GM18511 (cell line): ENCODE data around the gene MPST.
"Not testable (repeated sequence)": the region's sequence is repeated elsewhere in the genome, so short reads cannot be mapped to it uniquely, and the experiment has no call there.

Source experiments
- ATAC-seq: cut with Tn5 transposase; IDR thresholded peaks from one replicate; pipeline ENCODE4 v1.9.1; 2021; ENCODE audit warnings: mild to moderate bottlenecking, moderate library complexity; ENCODE audit not compliant: unreplicated experiment

MPST gene

DNA sequence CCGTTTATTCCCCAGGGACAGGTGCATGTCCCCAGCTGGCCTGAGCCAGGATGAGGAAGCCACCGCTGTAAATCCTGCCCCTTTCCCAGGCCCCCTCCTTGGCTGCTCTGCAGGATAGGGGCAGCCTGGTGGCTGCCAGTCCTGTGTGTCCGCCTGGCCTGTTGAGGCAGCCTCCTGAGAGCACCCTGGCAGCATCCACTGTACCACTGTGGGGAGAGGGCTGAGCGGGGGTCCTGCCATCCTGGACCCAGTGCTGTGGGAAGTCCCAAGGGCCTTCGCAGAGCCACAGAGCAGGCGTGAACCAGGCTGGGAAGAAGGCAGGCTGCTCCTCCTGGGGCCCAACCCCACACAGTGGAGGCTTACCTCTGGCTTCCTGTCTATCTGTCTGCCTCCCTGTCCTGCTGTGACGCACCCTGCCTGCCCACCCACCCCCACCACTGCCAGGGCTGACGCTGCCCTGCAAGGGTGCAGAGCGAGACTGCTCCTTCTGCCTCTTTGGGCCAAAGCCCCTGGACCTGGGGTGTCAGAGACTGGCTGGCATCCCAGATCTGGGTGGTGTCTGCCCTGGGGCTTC lies 40.4 kb downstream of the MPST start:
- ATAC-seq = no peak

DNA sequence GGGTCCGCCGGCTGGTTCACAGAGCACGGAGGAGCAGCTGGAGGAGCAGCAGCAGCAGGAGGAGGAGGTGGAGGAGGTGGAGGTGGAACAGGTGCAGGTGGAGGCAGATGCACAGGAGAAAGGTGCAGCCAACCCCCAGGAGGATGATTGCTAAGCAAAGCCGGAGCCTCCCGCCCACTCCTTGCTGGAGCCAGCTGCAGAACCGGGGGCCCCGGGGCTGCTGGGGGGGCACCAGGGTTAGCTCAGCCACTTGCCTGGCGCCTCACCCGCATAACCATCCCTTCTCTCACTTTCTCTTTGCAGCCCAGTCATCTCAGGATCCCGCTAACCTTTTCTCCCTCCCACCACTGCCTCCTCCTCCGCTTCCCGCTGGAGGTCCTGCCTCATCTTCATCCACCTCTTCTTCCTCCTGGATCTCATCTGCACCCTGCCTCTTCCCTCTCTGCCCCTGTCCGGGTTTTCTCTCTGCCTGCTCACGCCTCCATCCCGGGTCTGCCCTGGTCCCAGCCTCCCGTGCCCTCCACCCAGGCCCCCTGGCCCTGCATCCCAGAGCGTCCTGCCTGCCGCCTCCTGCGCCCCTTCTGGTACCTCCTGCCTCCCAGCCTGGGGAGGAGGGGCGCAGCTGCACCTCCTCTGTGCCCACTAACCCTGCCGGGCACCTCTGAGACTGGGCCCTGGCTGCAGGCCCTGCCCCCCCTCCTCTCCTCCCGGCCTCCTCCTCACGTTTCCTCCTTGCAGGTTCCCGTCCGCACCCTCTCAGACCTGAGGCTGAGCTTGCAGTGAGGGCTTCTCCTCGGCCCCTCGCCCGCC lies 41.5 kb downstream of the MPST start:
- ATAC-seq = no peak

- ATAC-seq = no peak
Measured at GRCh38 chr22:37061611-37062375, 42.3 kb downstream of the MPST start.

DNA sequence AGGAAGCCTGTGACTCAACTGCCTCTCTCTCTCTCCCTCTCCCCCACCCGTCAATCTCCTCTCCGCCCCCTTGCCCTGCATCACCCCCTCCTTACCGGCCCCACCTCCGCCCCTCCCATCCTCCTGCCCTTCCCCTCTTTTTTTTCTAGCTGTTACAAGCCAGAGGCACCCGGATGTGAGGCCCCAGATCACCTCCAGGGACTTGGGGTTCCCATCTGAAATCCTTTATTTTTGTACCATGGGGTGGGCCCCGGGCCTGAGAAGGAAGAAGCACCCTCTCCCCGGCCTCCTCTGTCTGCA lies 42.8 kb downstream of the MPST start:
- no peak for ATAC-seq

GRCh38 chr22:37062702-37063381 lies 43.3 kb downstream of the MPST start:
- no peak for ATAC-seq

- ATAC-seq = no peak
Measured at GRCh38 chr22:37063431-37064420, 44.2 kb downstream of the MPST start.

DNA sequence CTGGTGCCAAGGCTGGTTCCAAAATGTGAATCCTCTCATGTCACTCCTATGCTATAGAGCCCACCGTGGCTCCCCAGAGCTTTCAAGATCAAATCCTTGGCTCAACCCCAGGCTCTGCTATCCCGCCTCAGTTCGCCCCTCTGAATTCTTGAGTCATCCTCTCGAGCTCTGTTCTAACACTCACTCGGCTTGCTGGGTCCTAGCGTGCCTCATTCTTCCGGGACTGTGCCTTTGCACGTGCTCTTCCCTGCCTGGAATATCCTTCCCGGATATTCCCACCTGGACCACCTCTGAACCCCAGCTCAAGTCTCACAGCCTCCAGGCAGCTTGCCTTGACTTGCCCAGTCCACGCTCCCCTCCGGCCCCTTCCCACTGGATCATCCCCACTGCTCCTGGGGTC lies 45.0 kb downstream of the MPST start:
- ATAC-seq = no peak

- no peak for ATAC-seq
Measured at GRCh38 chr22:37065180-37065579, 45.6 kb downstream of the MPST start.

- no peak for ATAC-seq
Measured at GRCh38 chr22:37065961-37066360, 46.4 kb downstream of the MPST start.

- no peak for ATAC-seq
Measured at GRCh38 chr22:37067428-37067827, 47.9 kb downstream of the MPST start.

DNA sequence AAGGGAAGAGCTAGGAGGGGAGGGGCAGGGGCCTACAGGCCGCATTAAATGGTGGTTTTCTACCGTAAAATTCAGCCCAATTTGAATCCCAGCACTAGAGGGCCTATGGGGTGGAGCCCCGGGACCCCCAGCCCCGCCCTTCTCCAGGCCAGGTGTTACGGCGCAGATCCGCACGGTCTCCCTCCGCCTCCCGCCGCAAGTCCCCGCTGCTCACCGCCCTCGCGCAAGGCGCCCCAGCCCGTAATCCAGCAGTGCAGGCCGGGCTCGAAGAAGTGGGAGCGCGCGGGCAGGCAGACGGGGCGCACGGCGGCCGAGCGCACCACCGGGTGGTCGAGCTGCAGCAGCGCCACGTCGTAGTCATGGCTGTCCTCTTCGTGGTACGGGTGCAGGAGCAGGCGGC lies 49.3 kb downstream of the MPST start:
- no peak for ATAC-seq

- ATAC-seq = no peak
Measured at GRCh38 chr22:37069319-37069718, 49.8 kb downstream of the MPST start.

- no peak for ATAC-seq
Measured at GRCh38 chr22:37069719-37070118, 50.2 kb downstream of the MPST start.

DNA sequence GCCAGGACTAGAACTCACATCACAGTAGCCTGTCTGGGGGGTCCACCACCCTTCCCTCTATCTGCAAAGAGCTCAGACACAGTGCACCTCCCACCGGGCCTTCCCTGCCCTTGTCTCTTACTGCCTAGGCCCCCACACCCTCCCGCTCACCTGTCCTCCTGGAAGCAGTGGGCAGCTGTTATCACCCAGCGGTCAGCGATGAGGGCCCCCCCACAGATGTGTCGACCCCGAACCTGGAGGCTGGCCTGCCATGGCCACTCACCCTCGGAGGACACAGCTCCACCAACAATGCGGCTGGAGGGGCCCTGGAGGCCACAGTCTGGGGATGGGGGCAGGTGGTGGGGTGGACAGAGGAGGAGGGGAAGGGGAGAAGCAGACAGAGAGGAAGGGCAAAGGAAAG lies 50.8 kb downstream of the MPST start:
- no peak for ATAC-seq

GRCh38 chr22:37070744-37071143 lies 51.2 kb downstream of the MPST start:
- ATAC-seq = no peak

DNA sequence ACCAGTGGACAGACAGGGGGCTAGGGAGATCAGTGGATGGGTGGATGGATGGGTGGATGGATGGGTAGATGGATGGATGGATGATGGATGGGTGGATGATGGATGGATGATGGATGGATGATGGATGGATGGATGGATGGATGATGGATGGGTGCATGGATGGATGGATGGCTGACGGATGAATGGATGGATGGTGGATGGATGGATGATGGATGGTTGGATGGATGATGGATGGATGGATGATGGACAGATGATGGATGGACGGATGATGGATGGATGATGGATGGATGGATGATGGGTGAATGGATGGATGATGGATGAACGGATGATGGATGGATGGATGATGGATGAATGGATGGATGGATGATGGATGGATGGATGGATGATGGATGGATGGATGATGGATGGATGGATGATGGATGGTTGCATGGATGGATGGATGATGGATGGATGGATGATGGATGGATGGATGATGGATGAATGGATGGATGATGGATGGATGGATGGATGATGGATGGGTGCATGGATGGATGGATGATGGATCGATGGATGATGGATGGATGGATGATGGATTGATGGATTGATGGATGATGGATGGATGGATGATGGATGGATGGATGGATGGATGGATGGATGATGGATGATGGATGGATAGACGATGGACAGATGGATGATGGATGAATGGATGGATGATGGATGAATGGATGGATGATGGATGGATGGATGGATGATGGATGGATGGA lies 52.5 kb downstream of the MPST start:
- not testable (repeated sequence) for ATAC-seq

DNA sequence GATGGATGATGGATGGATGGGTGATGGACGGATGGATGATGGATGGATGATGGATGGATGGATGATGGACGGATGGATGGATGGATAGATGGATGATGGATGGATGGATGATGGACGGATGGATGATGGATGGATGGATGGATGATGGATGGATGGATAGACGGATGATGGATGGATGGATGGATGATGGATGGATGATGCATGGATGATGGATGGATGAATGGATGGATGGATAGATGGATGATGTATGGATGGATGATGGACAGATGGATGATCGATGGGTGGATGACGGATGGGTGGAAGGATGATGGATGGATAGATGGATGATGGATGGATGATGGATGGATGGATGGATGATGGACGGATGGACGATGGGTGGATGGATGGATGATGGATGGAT lies 53.1 kb downstream of the MPST start:
- no peak for ATAC-seq

GRCh38 chr22:37074537-37074936 lies 55.0 kb downstream of the MPST start:
- no peak for ATAC-seq

DNA sequence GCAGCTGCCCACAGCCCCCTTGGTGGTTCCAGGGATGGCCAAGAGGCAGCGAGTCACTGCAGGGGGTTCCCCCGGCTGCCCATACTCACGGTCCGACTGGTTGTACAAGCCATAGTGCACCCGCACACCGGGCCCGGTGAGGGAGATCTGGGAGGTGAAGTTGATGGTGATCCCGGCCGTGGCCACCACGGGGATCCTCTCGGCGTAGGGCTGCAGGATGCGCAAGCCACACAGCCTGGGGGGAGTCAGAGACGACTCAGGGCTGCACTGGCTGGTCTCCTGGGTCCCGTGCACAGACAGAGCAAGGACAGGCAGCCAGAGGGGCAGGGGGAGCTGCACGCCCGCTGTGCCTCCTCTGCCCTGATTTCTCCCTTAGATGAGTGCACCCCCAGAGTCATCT lies 55.5 kb downstream of the MPST start:
- ATAC-seq = no peak
